Activated B cell treated with CpG ODN at 0.5 μM for 24 hours (primary cell): ENCODE results near the gene L2HGDH. TPM values are rescaled to one million over a fixed set of nuclear protein-coding genes. Genes with fewer than 3 reads are reported as not detected.
"Not testable (repeated sequence)": the region's sequence is repeated elsewhere in the genome, so short reads cannot be mapped to it uniquely, and the experiment has no call there.

Experiments used
- ATAC-seq: fragments of 200-7000 bp; cut with Tn5 transposase; one replicate; pipeline ENCODE4 v1.10.0; 2021; ENCODE audit warnings: low read depth, mild to moderate bottlenecking, moderate library complexity
- CTCF ChIA-PET: fragments of 350-600 bp; sonication (Branson Sonifier 250); formaldehyde crosslinking; loops from one replicate; lab custom pipeline; 2021; ENCODE audit warnings: antibody characterized with exemption; lab: Charles Lee
- POLR2A ChIA-PET: fragments of 350-600 bp; sonication (Branson Sonifier 250); formaldehyde crosslinking; loops from one replicate; lab custom pipeline; 2021; ENCODE audit warnings: antibody characterized with exemption; lab: Charles Lee
- DNase-seq: peaks from one replicate; pipeline ENCODE4 v3.0.0; 2022
- H3K27ac Mint-ChIP-seq: one replicate; pipeline ENCODE4 v1.8.0; 2020; ENCODE audit warnings: mixed read lengths
- H3K27me3 Mint-ChIP-seq: one replicate; pipeline ENCODE4 v1.8.0; 2021; ENCODE audit warnings: mixed read lengths
- H3K36me3 Mint-ChIP-seq: one replicate; pipeline ENCODE4 v1.8.0; 2021; ENCODE audit warnings: low read depth, mixed read lengths
- H3K4me1 Mint-ChIP-seq: one replicate; pipeline ENCODE4 v1.8.0; 2021; ENCODE audit warnings: mixed read lengths
- H3K4me3 Mint-ChIP-seq: one replicate; pipeline ENCODE4 v1.8.0; 2020; ENCODE audit warnings: mild to moderate bottlenecking, mixed read lengths
- H3K9me3 Mint-ChIP-seq: one replicate; pipeline ENCODE4 v1.8.0; 2020; ENCODE audit warnings: mixed read lengths
- CTCF ChIP-seq: fragments of 200-600 bp; IDR thresholded peaks from one replicate; pipeline ENCODE4 v1.8.0; 2022; ENCODE audit warnings: antibody characterized with exemption, mild to moderate bottlenecking
- intact Hi-C: fragments of 100-400 bp; cut with micrococcal nuclease; formaldehyde crosslinking; loops from one replicate; pipeline ENCODE4 v1.15.1; 2024
- total RNA-seq: library from RNA; stranded (reverse); gene quantifications from 2 replicates; pipeline ENCODE4 v1.2.3, GENCODE V29; 2022

Gene L2HGDH
- total RNA-seq, 1 donor from 2014 or later = 5.2 TPM

GRCh38 chr14:50319293-50319692 is 7.3 kb upstream of the L2HGDH start:
- ChIA-PET POLR2A (interaction anchor here (0.6 kb wide), 1 partner anchor 15 kb away, joined by 3 read pairs; no protein-coding TSS in a partner anchor), CTCF (interaction anchor here (2.6 kb wide), 2 partner anchors 13 to 213 kb away, joined by 9 to 26 read pairs; partner anchors contain the start of gene MAP4K5)
- H3K27me3 Mint-ChIP-seq = no peaks in the 10 kb centered on the region
- H3K9me3 Mint-ChIP-seq = no peaks in the 10 kb centered on the region
- ATAC-seq (no peak), DNase-seq (no peak)
- H3K27ac Mint-ChIP-seq = peak overlapping the region; percentile 3
- H3K4me3 Mint-ChIP-seq = no peak overlapping the region
- no peak for TF ChIP-seq CTCF
- peaks cover 28% of the 10 kb centered on the region for H3K36me3 Mint-ChIP-seq
- H3K4me1 Mint-ChIP-seq = peaks cover 28% of the 10 kb centered on the region
- intact Hi-C loops = loop anchor here (10.0 kb wide), 2 partner anchors 546 to 1526 kb away; no protein-coding TSS in a partner anchor

GRCh38 chr14:50318031-50318626 is 6.1 kb upstream of the L2HGDH start:
- Mint-ChIP-seq H3K36me3 (peaks cover 25% of the 10 kb centered on the region), H3K27ac (no peak overlapping the region), H3K4me1 (peaks cover 39% of the 10 kb centered on the region), H3K9me3 (no peaks in the 10 kb centered on the region), H3K4me3 (no peak overlapping the region), H3K27me3 (no peaks in the 10 kb centered on the region)
- ATAC-seq = no peak
- POLR2A ChIA-PET = interaction anchor here (1.2 kb wide), 1 partner anchor 466 kb away, joined by 3 read pairs; the partner anchor contains the start of gene NEMF
- no peak for DNase-seq
- intact Hi-C loops = loop anchor here (10.0 kb wide), 2 partner anchors 547 to 1527 kb away; no protein-coding TSS in a partner anchor
- CTCF ChIA-PET = interaction anchor here (0.8 to 1.6 kb wide), 5 partner anchors 17 to 214 kb away, joined by 3 to 7 read pairs (median 3); partner anchors contain the start of gene MAP4K5
- TF ChIP-seq CTCF = no peak

GRCh38 chr14:50314098-50314497 is 2.1 kb upstream of the L2HGDH start:
- DNase-seq, H3K27me3 Mint-ChIP-seq, ATAC-seq, CTCF ChIA-PET, H3K9me3 Mint-ChIP-seq, H3K27ac Mint-ChIP-seq: not testable (repeated sequence)
- peaks cover 18% of the 10 kb centered on the region for H3K36me3 Mint-ChIP-seq
- intact Hi-C loops = loop anchor here (5.0 to 10.0 kb wide), 4 partner anchors 518 to 1531 kb away; partner anchors contain the start of genes KLHDC1 and NIN
- POLR2A ChIA-PET = interaction anchor here (0.6 kb wide), 1 partner anchor 451 kb away, joined by 3 read pairs; no protein-coding TSS in a partner anchor
- peak overlapping the region; percentile 37 for H3K4me3 Mint-ChIP-seq
- H3K4me1 Mint-ChIP-seq = peaks cover 45% of the 10 kb centered on the region

GRCh38 chr14:50312734-50313054 is 665 bp upstream of the L2HGDH start:
- H3K4me3 Mint-ChIP-seq = peak overlapping the region; percentile 93
- POLR2A ChIA-PET = interaction anchor here (0.6 to 2.9 kb wide), 25 partner anchors 9 to 890 kb away, joined by 3 to 23 read pairs (median 4); partner anchors contain the start of genes CDKL1, MAP4K5, MGAT2 and POLE2
- no peak for TF ChIP-seq CTCF
- peak overlapping the region; percentile 94 for H3K27ac Mint-ChIP-seq
- CTCF ChIA-PET = interaction anchor here (1.1 to 2.0 kb wide), 2 partner anchors 8 to 32 kb away, joined by 3 to 19 read pairs; no protein-coding TSS in a partner anchor
- peaks cover 18% of the 10 kb centered on the region for H3K36me3 Mint-ChIP-seq
- H3K9me3 Mint-ChIP-seq = no peaks in the 10 kb centered on the region
- DNase-seq (no peak), ATAC-seq (peak; percentile 17)
- no peaks in the 10 kb centered on the region for H3K27me3 Mint-ChIP-seq
- peaks cover 38% of the 10 kb centered on the region for H3K4me1 Mint-ChIP-seq
- intact Hi-C loops = loop anchor here (1.0 to 10.0 kb wide), 15 partner anchors 9 to 1532 kb away; partner anchors contain the start of genes KLHDC1, LRR1, MAP4K5 and NEMF

GRCh38 chr14:50311337-50311971 is 575 bp downstream of the L2HGDH start:
- DNase-seq (no peak), ATAC-seq (no peak)
- POLR2A ChIA-PET = interaction anchor here (0.5 to 2.9 kb wide), 15 partner anchors 10 to 725 kb away, joined by 3 to 23 read pairs (median 6); partner anchors contain the start of genes CDKL1, MAP4K5, MGAT2 and NEMF
- H3K27ac Mint-ChIP-seq = peak overlapping the region; percentile 98
- H3K36me3 Mint-ChIP-seq = peaks cover 18% of the 10 kb centered on the region
- intact Hi-C loops = loop anchor here (5.0 to 10.0 kb wide), 4 partner anchors 521 to 1533 kb away; partner anchors contain the start of genes KLHDC1 and NIN
- TF ChIP-seq CTCF = no peak
- peak overlapping the region; percentile 93 for H3K4me3 Mint-ChIP-seq
- no peaks in the 10 kb centered on the region for H3K9me3 Mint-ChIP-seq
- H3K27me3 Mint-ChIP-seq = no peaks in the 10 kb centered on the region
- H3K4me1 Mint-ChIP-seq = peaks cover 31% of the 10 kb centered on the region
- CTCF ChIA-PET = interaction anchor here (0.8 to 2.0 kb wide), 4 partner anchors 9 to 540 kb away, joined by 3 to 19 read pairs (median 4); partner anchors contain the start of gene NEMF
